Astrocyte of the cerebellum (primary cell): ENCODE measurements around the gene PLEKHG3.

ENCODE experiments used
- DNase-seq: peaks from one replicate; pipeline ENCODE4 v3.0.0-alpha.2; 2011; ENCODE audit warnings: low read depth
- H3K4me3 ChIP-seq: 2 replicates; pipeline ENCODE4 v1.5.1; 2011; ENCODE audit warnings: mild to moderate bottlenecking, low read depth, low read length, moderate library complexity
- in situ Hi-C: cut with HindIII; loops from 2 replicates; pipeline ENCODE4 v1.10.0; 2017; ENCODE audit warnings: low sequenced_read_pairs
- TF ChIP-seq, protein P1 (sequence below): IDR thresholded peaks from 2 replicates; pipeline ENCODE4 v1.5.1; 2012; ENCODE audit warnings: low read length, low read depth, moderate library complexity, mild to moderate bottlenecking; ENCODE audit errors: missing control alignments

Gene PLEKHG3

GRCh38 chr14:64746298-64747250, 42.4 kb downstream of the PLEKHG3 start:
- TF ChIP-seq, protein P1, sequence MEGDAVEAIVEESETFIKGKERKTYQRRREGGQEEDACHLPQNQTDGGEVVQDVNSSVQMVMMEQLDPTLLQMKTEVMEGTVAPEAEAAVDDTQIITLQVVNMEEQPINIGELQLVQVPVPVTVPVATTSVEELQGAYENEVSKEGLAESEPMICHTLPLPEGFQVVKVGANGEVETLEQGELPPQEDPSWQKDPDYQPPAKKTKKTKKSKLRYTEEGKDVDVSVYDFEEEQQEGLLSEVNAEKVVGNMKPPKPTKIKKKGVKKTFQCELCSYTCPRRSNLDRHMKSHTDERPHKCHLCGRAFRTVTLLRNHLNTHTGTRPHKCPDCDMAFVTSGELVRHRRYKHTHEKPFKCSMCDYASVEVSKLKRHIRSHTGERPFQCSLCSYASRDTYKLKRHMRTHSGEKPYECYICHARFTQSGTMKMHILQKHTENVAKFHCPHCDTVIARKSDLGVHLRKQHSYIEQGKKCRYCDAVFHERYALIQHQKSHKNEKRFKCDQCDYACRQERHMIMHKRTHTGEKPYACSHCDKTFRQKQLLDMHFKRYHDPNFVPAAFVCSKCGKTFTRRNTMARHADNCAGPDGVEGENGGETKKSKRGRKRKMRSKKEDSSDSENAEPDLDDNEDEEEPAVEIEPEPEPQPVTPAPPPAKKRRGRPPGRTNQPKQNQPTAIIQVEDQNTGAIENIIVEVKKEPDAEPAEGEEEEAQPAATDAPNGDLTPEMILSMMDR: no peak
- no peak for DNase-seq
- in situ Hi-C loops: no loop called here
- no peak overlapping the region for H3K4me3 ChIP-seq

- TF ChIP-seq, protein P1: no peak
- no peak overlapping the region for H3K4me3 ChIP-seq
These were observed 43.1 kb downstream of the PLEKHG3 start for GRCh38 chr14:64747327-64747726.

GRCh38 chr14:64748521-64748920, 44.3 kb downstream of the PLEKHG3 start:
- in situ Hi-C loops: no loop called here
- H3K4me3 ChIP-seq: no peak overlapping the region
- DNase-seq: no peak
- TF ChIP-seq, protein P1: no peak

More at GRCh38 chr14:64747327-64747726, 43.1 kb downstream of the PLEKHG3 start:
- no peak for DNase-seq
- in situ Hi-C loops: no loop called here

DNA sequence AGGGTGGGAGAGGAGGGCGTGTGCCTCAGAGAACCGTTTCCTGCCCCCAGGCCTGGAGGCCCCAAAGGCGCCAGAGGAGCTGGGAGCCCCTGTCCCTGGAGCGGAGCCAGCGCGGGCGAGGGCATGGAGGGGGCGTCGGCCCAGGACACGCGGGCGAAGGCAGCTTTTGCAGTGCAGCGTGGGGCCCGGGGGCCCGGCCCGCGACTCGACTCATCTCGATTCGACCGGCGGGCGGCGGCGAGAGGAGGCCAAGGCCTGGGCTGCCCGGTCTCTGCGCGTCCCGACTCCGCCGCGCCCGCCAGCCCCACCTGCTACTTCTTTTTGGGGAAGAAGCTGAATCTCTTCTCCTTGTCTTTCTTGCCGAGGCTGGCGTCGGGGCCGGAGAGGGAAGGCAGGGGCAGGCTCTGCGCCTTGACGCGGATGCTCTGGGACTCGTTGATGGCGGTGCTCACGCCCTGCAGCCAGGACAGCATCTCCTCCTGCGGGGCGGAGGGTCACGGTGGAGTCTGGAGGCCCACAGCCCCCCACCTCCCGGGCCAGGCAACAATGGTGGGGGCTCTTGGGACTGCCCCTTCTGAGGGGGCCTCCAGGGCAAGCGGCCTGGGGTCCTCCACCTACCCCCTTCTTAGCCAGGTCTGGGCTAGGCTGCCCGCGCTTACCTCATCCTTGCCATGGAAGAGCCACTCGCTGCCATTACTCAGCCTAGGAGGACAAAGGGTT, 44.9 kb downstream of the PLEKHG3 start:
- no peak for DNase-seq
- H3K4me3 ChIP-seq: no peak overlapping the region
- TF ChIP-seq, protein P1: no peak
- in situ Hi-C loops: no loop called here

DNA sequence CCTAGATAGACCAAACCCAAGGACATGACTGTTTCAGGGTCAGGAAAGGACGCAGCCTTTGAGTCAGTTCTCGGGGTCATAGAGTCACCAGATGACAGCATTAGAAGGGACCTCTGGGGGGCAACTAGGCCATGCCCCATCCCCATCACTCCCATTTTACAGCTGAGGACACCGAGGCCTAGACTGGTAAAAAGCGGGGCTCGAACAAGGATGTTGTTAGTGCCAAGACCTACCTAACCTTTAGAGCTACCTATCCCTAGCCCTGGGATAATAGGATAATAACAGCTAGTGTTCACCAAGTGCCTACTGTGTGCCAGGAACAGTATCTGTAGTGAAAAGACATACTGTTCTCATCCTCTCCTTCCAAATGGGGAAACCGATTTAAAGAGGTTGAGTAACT, 48.7 kb downstream of the PLEKHG3 start:
- no peak overlapping the region for H3K4me3 ChIP-seq
- in situ Hi-C loops: loop anchor here (10.0 kb wide), 1 partner anchor 58 kb away; no protein-coding TSS in a partner anchor
- TF ChIP-seq, protein P1: no peak
- no peak for DNase-seq

GRCh38 chr14:64753374-64753773, 49.1 kb downstream of the PLEKHG3 start:
- no peak overlapping the region for H3K4me3 ChIP-seq
- in situ Hi-C loops: loop anchor here (10.0 kb wide), 1 partner anchor 59 kb away; no protein-coding TSS in a partner anchor
- TF ChIP-seq, protein P1: no peak
- no peak for DNase-seq
